ENCODE results near the gene PRRG2.

DNA sequence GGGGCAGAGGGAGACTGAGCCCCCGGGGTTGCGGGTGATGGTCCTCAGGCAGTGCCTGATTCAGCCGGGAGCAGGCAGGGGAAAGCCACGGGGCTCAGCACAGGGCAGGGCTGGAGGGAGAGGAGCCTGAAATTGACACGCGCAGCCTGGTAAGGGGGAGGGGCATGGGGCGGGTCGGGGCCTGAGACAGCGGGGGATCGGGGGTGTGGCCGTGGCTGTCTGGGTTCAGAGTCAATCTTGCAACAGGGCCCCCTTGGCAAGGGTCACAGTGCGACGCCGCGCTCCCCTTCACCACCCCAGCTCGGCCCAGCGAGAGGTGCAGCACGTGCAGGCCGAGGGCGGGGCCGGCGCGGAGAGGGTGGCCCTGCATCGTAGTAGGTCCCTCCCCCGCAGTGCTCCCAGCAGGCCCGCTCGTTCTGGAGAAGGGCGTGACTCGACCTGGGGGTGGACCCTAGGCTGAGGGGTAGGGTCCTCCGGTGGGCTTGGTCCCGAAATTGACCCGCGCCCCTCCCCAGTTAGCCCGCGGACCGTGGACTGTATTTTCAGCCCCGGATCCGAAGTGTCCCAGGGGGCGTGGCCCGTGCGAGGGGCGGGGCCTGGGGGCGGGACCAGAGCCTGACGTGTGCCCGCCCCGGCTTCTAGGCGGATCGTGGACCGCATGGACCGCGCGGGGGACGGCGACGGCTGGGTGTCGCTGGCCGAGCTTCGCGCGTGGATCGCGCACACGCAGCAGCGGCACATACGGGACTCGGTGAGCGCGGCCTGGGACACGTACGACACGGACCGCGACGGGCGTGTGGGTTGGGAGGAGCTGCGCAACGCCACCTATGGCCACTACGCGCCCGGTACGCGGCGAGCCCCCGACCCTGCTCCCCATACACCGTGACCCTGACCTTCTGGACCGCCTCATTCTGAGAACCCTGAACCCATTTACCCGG is 47.3 kb upstream of the PRRG2 start:
- TF ChIP-seq POLR2A (IDR thresholded peaks at IDR 0.05; ENCODE audit: low read depth, low read length) = no peak
- TF ChIP-seq SPI1 (IDR thresholded peaks at IDR 0.05; ENCODE audit: low read depth, low read length) = no peak
- TF ChIP-seq POLR2AphosphoS5 (IDR thresholded peaks at IDR 0.05; ENCODE audit: low read depth, low read length) = no peak
- TF ChIP-seq TAF1 (IDR thresholded peaks at IDR 0.05; ENCODE audit: low read depth, low read length) = no peak
- no peak for TF ChIP-seq POU2F2 (IDR thresholded peaks at IDR 0.05; ENCODE audit: low read depth, low read length)
- no peak for TF ChIP-seq PAX5 (IDR thresholded peaks at IDR 0.05; ENCODE audit: insufficient read depth, low read length, severe bottlenecking)

Data from GM12891 (cell line).